ENCODE measurements around the gene GNG3. TPM values are rescaled to one million over a fixed set of nuclear protein-coding genes. Genes with fewer than 3 reads are reported as not detected.
"Not testable (repeated sequence)": the region's sequence is repeated elsewhere in the genome, so short reads cannot be mapped to it uniquely, and the experiment has no call there.

Gene GNG3
- total RNA-seq, 1 donor from 2014 or later, result not detected

- no peak for DNase-seq (ENCODE audit: low read depth)
Observed at GRCh38 chr11:62716206-62716605, 8.7 kb downstream of the GNG3 start.

- DNase-seq (ENCODE audit: low read depth), result no peak
Observed at GRCh38 chr11:62716816-62717215, 9.3 kb downstream of the GNG3 start.

- DNase-seq (ENCODE audit: low read depth), result no peak
Observed at GRCh38 chr11:62719302-62719978, 12.0 kb downstream of the GNG3 start.

- DNase-seq (ENCODE audit: low read depth), result no peak
Observed at GRCh38 chr11:62721994-62722393, 14.5 kb downstream of the GNG3 start.

GRCh38 chr11:62724171-62724570, 16.7 kb downstream of the GNG3 start:
- no peak for DNase-seq (ENCODE audit: low read depth)

GRCh38 chr11:62725646-62726045, 18.2 kb downstream of the GNG3 start:
- peak; percentile 2 for DNase-seq (ENCODE audit: low read depth)

GRCh38 chr11:62726156-62726914, 18.9 kb downstream of the GNG3 start:
- peak; percentile 2 for DNase-seq (ENCODE audit: low read depth)

- no peak for DNase-seq (ENCODE audit: low read depth)
Observed at GRCh38 chr11:62726915-62727164, 19.4 kb downstream of the GNG3 start.

- DNase-seq (ENCODE audit: low read depth), result peak; percentile 99
Observed at GRCh38 chr11:62727165-62727871, 19.8 kb downstream of the GNG3 start, which contains the start of gene HNRNPUL2. TSS of gene HNRNPUL2 (minus strand) at chr11:62727457. CDS start at chr11:62727156, 301 bp downstream.

GRCh38 chr11:62727872-62728170, 20.3 kb downstream of the GNG3 start:
- DNase-seq (ENCODE audit: low read depth), result peak; percentile 99

- peak; percentile 88 for DNase-seq (ENCODE audit: low read depth)
Observed at GRCh38 chr11:62728171-62728988, 20.9 kb downstream of the GNG3 start, which contains the start of gene TTC9C. TSS of gene TTC9C (plus strand) at chr11:62728486. CDS start at chr11:62728849, 363 bp downstream.

GRCh38 chr11:62730076-62730475, 22.6 kb downstream of the GNG3 start:
- not testable (repeated sequence) for DNase-seq (ENCODE audit: low read depth)

GRCh38 chr11:62732830-62733229, 25.4 kb downstream of the GNG3 start:
- peak; percentile 6 for DNase-seq (ENCODE audit: low read depth)

GRCh38 chr11:62737196-62737595, 29.7 kb downstream of the GNG3 start:
- DNase-seq (ENCODE audit: low read depth), result no peak

GRCh38 chr11:62747475-62748160, 40.1 kb downstream of the GNG3 start:
- no peak for DNase-seq (ENCODE audit: low read depth)

- not testable (repeated sequence) for DNase-seq (ENCODE audit: low read depth)
Observed at GRCh38 chr11:62749931-62750330, 42.5 kb downstream of the GNG3 start.

- no peak for DNase-seq (ENCODE audit: low read depth)
Observed at GRCh38 chr11:62752177-62752785, 44.8 kb downstream of the GNG3 start.

- DNase-seq (ENCODE audit: low read depth), result no peak
Observed at GRCh38 chr11:62752994-62753735, 45.7 kb downstream of the GNG3 start.

- peak; percentile 100 for DNase-seq (ENCODE audit: low read depth)
Observed at GRCh38 chr11:62753736-62754603, 46.5 kb downstream of the GNG3 start, which contains the start of gene ZBTB3. TSS of gene ZBTB3 (minus strand) at chr11:62754160. CDS start at chr11:62753664, 496 bp downstream.
